ENCODE measurements around the gene CDT1.

GRCh38 chr16:88839026-88839529 lies 35.5 kb downstream of the CDT1 start:
- no peak for TF ChIP-seq SRF (IDR thresholded peaks at IDR 0.05; ENCODE audit: low read depth)
- no peak for TF ChIP-seq POLR2AphosphoS5 (IDR thresholded peaks at IDR 0.05; ENCODE audit: low read depth, low read length)
- peak; percentile 30 to 61 (median 51); a peak in 5 of 6 replicates for TF ChIP-seq CTCF (IDR thresholded peaks at IDR 0.05 in 2 of 3, conservative IDR thresholded peaks at IDR 0.05 in 1 of 3; ENCODE audit: borderline replicate concordance in 1 of 3, insufficient read depth in 1 of 3, low read depth in 2 of 3, low read length in 2 of 3)
